Lower leg skin (tissue), 4 donors: Measurements from ENCODE around the gene ZNF436. TPM values are rescaled to one million over a fixed set of nuclear protein-coding genes. Genes with fewer than 3 reads are reported as not detected.
"Not testable (repeated sequence)": the region's sequence is repeated elsewhere in the genome, so short reads cannot be mapped to it uniquely, and the experiment has no call there.

Experiments
- DNase-seq, 2 donors: peaks; one replicate each; pipeline ENCODE4 v3.0.0-alpha.2; 2019; ENCODE audit warnings: low spot score in 2 of 2
- H3K4me3 ChIP-seq: fragments of 200-600 bp; sonication (generic); 2 replicates; pipeline ENCODE4 v1.5.1; 2017; ENCODE audit warnings: mild to moderate bottlenecking, low read depth; ENCODE audit not compliant: poor library complexity, severe bottlenecking
- POLR2A ChIP-seq, 2 donors: fragments of 450-650 bp; IDR thresholded peaks; one replicate each; pipeline ENCODE4 v1.6.1; 2016 to 2017; ENCODE audit warnings: antibody characterized with exemption in 2 of 2, mild to moderate bottlenecking in 1 of 2, moderate library complexity in 1 of 2
- WGBS, 2 donors: methylation state at CpG; one replicate each; pipeline ENCODE4 v1.1.5; 2018; 5-methylcytosine and 5-hydroxymethylcytosine counted together
- intact Hi-C: fragments of 100-400 bp; cut with DNase I; formaldehyde crosslinking; loops from one replicate; pipeline ENCODE4 v1.15.0; 2023; ENCODE audit warnings: low total_unique reads
- total RNA-seq, 4 donors: library from RNA; depleted of rRNA; stranded (reverse); fragments of >200 nt; gene quantifications; one replicate each; pipeline ENCODE4 v1.1.0, GENCODE V29; 2016
- TF ChIP-seq, protein P1 (sequence below), 3 donors: fragments of 450-650 bp; IDR thresholded peaks; one replicate each; pipeline ENCODE4 v1.5.1; 2016; ENCODE audit warnings: antibody characterized with exemption in 3 of 3, mild to moderate bottlenecking in 3 of 3, moderate library complexity in 2 of 3

Gene ZNF436
- total RNA-seq, 4 donors from 2014 or later, result 19.1 to 41.6 (median 32.8) TPM

DNA sequence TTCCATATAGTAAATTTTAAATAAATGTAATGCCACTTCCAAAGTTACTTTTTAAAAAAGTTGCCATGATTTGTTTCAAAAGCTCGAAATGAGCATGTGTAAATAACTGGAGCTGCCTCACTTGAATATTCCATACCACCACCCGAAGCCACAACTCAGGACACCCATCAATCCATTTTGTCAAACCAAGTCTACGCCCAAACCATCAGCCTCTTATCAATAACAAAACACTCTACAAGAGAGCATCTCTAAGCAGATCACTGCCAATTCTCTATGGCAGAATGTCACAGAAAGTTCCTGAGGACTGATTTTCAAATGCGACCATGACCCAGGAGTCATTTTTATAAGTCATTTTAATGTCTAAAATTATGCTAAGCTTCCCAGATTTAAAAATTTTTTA, 30.0 kb downstream of the ZNF436 start:
- TF ChIP-seq, protein P1, sequence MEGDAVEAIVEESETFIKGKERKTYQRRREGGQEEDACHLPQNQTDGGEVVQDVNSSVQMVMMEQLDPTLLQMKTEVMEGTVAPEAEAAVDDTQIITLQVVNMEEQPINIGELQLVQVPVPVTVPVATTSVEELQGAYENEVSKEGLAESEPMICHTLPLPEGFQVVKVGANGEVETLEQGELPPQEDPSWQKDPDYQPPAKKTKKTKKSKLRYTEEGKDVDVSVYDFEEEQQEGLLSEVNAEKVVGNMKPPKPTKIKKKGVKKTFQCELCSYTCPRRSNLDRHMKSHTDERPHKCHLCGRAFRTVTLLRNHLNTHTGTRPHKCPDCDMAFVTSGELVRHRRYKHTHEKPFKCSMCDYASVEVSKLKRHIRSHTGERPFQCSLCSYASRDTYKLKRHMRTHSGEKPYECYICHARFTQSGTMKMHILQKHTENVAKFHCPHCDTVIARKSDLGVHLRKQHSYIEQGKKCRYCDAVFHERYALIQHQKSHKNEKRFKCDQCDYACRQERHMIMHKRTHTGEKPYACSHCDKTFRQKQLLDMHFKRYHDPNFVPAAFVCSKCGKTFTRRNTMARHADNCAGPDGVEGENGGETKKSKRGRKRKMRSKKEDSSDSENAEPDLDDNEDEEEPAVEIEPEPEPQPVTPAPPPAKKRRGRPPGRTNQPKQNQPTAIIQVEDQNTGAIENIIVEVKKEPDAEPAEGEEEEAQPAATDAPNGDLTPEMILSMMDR (IDR thresholded peaks at IDR 0.05), result no peak
- TF ChIP-seq POLR2A (IDR thresholded peaks at IDR 0.05), result no peak
- DNase-seq, result no peak
- 69 to 72% methylated on average over 4 of the region's 4 CpGs for WGBS, 2 donors
- H3K4me3 ChIP-seq, result no peak overlapping the region
- intact Hi-C loops, result no loop called here

DNA sequence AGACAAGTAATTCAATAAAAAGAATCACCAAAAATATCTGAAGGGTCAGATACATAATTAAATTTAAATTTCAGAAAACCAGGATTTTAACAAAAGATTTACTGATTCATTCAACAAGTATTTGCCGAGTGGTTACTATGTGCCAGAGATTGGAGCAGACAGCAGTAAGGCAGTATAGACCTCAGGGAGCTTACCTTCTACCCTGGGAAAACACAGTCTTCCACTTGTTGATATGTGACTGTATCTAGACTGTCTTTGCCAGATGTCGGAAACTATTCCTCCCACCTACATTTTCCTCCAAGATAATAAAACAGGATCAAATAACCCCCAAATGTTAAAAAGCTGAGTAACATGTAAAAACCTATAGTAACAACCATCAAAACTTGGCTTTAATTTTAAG, 31.8 kb downstream of the ZNF436 start:
- H3K4me3 ChIP-seq, result no peak overlapping the region
- 79 to 81% methylated on average over 2 of the region's 2 CpGs for WGBS, 2 donors
- no peak for DNase-seq
- intact Hi-C loops, result no loop called here
- TF ChIP-seq POLR2A (IDR thresholded peaks at IDR 0.05), result no peak
- TF ChIP-seq, protein P1 (IDR thresholded peaks at IDR 0.05), result no peak

DNA sequence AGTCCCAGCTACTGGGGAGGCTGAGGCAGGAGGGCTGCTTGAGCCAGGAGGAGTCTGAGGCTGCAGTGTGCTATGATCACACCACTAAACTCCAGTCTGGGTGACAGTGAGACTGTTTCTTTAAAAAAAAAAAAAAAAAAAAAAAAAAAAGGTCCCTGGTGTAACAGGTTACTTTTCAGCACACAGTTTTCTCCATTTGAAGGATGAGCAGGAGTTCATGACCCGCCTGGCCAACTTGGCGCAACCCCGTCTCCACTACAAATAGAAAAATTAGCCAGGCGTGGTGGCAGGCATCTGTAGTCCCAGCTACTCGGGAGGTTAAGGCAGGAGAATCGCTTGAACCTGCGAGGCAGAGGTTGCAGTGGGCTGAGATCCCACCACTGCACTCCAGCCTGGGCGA, 37.9 kb downstream of the ZNF436 start:
- no peak overlapping the region for H3K4me3 ChIP-seq
- no peak for DNase-seq
- intact Hi-C loops, result no loop called here

DNA sequence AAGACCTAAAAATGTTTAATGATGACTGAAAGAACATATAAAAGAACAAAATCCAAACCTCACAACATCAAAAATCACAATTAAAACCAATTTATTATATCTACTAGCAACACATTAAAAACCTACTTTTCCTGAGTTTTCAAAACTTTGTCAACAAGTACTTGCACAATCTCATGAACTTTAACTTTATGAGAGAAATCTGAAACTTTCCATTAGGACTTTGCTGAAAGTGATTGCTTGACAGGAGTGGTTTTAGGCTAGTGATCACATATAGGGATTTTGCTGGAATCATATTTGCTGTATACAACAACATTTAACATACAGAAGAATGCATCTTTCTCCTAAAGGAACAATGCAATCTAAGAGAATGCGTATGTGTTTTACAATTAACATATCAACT, 38.8 kb downstream of the ZNF436 start:
- H3K4me3 ChIP-seq, result no peak overlapping the region

More for the DNA sequence above, 37.9 kb downstream of the ZNF436 start:
- no peak for TF ChIP-seq POLR2A (IDR thresholded peaks at IDR 0.05)
- TF ChIP-seq, protein P1 (IDR thresholded peaks at IDR 0.05), result no peak
- 90 to 93% methylated on average over 8 of the region's 8 CpGs for WGBS, 2 donors

DNA sequence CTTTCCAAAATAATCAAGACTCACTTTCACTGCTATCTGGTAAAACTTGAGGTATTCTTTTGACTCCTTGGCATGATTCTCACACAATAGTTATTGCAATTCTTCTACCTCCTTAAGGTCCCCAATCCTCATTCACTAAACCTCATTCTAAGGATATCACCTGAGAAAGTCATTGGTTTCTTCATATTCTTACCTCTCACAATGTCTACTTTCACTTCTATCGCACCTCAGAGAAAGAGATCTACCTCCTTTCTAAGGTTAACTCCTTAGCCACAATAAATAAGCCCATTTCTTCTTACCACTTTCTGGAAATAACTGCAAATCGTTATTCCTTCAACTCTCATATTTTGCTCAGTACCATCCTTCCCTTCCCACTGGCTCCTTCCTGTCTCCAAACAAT, 44.2 kb downstream of the ZNF436 start:
- intact Hi-C loops, result no loop called here
- 82 to 84% methylated on average over 2 of the region's 2 CpGs for WGBS, 2 donors
- H3K4me3 ChIP-seq, result no peak overlapping the region
- no peak for DNase-seq
- TF ChIP-seq, protein P1 (IDR thresholded peaks at IDR 0.05), result no peak
- TF ChIP-seq POLR2A (IDR thresholded peaks at IDR 0.05), result no peak

More for the DNA sequence above, 38.8 kb downstream of the ZNF436 start:
- 93 to 100% methylated on average over 1 of the region's 1 CpG for WGBS, 2 donors
- no peak for TF ChIP-seq POLR2A (IDR thresholded peaks at IDR 0.05)
- TF ChIP-seq, protein P1 (IDR thresholded peaks at IDR 0.05), result no peak
- intact Hi-C loops, result no loop called here
- no peak for DNase-seq

DNA sequence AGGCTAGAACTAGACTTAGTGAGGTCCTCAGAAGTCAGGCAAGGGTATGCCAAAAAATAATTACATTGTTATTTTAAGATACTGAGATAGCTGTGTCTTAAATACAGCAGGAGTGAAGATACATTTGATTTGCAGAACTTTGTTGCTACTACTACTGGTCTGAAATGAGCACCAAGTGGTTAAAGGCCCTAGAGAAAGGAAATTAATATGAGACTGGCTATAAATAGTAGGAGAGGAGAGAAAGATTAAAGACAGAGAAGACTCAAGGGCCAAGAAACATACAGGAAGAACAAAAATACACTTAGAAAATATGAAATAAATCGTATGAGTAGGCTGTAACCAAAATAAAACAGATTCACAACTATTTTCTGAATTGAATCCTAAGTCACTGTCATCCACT, 46.9 kb downstream of the ZNF436 start:
- no peak overlapping the region for H3K4me3 ChIP-seq
- intact Hi-C loops, result no loop called here
- WGBS, 2 donors, result 31 to 33% methylated on average over 1 of the region's 1 CpG
- no peak for DNase-seq
- TF ChIP-seq POLR2A (IDR thresholded peaks at IDR 0.05), result no peak
- TF ChIP-seq, protein P1 (IDR thresholded peaks at IDR 0.05), result no peak

DNA sequence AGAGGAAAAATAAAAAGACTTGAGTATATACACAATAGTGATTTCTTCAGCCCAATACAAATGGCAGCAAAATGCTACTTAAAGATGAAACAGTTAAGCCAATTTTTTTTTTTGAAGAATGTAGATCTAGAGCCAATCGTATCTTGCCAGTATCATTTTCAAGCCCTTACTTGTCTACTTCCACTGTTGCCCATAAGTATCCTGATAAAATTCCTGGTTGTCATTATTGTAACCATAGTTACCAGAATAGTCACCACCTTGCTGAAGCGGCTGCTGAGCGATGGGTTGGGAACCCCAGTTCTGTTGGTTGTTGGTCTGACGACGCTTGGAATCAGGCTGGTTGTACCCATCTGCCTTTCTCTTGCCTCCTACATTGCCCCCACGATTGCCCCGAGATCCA, 59.4 kb downstream of the ZNF436 start:
- WGBS, 2 donors, result 72 to 79% methylated on average over 7 of the region's 7 CpGs
- intact Hi-C loops, H3K4me3 ChIP-seq, DNase-seq: not testable (repeated sequence)
